Activated naive CD8-positive, alpha-beta T cell (primary cell): ENCODE results near the gene PSRC1.
"Not testable (repeated sequence)": the region's sequence is repeated elsewhere in the genome, so short reads cannot be mapped to it uniquely, and the experiment has no call there.

ENCODE experiments used
- H3K27ac Mint-ChIP-seq: one replicate; pipeline ENCODE4 v1.8.0; 2021; ENCODE audit warnings: mixed read lengths
- H3K27me3 Mint-ChIP-seq: one replicate; pipeline ENCODE4 v1.8.0; 2021; ENCODE audit warnings: mixed read lengths
- H3K36me3 Mint-ChIP-seq: one replicate; pipeline ENCODE4 v1.8.0; 2021; ENCODE audit warnings: mixed read lengths
- H3K4me1 Mint-ChIP-seq: one replicate; pipeline ENCODE4 v1.8.0; 2021; ENCODE audit warnings: low read depth, mixed read lengths
- H3K4me3 Mint-ChIP-seq: one replicate; pipeline ENCODE4 v1.8.0; 2021; ENCODE audit warnings: mild to moderate bottlenecking, mixed read lengths
- H3K9me3 Mint-ChIP-seq: one replicate; pipeline ENCODE4 v1.8.0; 2021; ENCODE audit warnings: low read depth, mixed read lengths

Gene PSRC1

GRCh38 chr1:109282952-109283747 is at the start of gene PSRC1:
Gene PSRC1 (minus strand): TSS chr1:109283145.
- peaks cover 9% of the 10 kb centered on the region for H3K4me1 Mint-ChIP-seq
- H3K27ac Mint-ChIP-seq = peak within 1 kb of the TSS; percentile 89
- no peaks in the 10 kb centered on the region for H3K27me3 Mint-ChIP-seq
- no peaks in the 10 kb centered on the region for H3K36me3 Mint-ChIP-seq
- H3K9me3 Mint-ChIP-seq = no peaks in the 10 kb centered on the region
- peak within 1 kb of the TSS; percentile 97 for H3K4me3 Mint-ChIP-seq

- Mint-ChIP-seq H3K27ac (no peak overlapping the region), H3K4me1 (no peaks in the 10 kb centered on the region), H3K9me3 (peaks cover 12% of the 10 kb centered on the region), H3K36me3 (peaks cover 16% of the 10 kb centered on the region), H3K4me3 (no peak overlapping the region), H3K27me3 (no peaks in the 10 kb centered on the region)
Observed at GRCh38 chr1:109331113-109331512, 48.2 kb upstream of the PSRC1 start.

DNA sequence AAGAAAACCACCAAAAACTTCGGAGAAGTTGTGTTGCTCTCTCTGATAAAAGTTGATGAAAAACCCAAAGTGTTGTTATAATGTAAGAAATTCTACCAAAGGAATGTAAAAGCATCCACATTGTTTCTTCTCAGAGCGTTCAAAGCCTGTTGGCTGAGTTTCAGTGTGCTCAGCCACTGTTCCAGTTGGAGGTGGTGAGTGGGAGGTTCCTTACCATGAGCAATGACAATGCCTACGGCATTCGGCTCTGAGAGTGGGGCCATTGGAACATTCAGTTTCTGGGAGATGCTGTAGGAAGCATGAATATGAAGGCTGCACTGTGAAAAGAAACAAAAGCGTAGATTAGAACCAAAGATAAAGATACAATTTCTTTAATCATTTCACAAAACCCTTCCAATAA is 44.3 kb upstream of the PSRC1 start:
- Mint-ChIP-seq H3K27me3 (no peaks in the 10 kb centered on the region), H3K4me1 (no peaks in the 10 kb centered on the region)

DNA sequence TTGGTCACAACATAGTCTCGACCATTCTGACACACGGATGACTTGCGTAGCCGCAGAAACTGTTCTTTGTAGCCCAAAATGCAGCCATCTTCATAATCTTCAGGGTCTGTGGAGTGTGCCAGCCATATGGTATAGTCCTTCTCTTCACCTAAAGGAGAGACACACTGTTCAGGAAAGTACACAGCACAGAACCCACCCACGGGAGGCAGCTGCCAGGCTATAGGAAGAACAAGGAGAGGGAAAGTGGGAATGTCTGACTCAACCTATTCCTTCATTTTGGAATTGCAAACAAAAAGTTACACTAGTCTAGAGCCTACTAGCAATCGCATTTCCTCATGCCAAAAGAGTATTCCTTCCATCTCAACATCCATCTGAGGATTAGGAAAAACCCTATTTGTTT is 40.0 kb upstream of the PSRC1 start:
- no peak overlapping the region for H3K4me3 Mint-ChIP-seq
- H3K27ac Mint-ChIP-seq = no peak overlapping the region
- H3K27me3 Mint-ChIP-seq = no peaks in the 10 kb centered on the region
- no peaks in the 10 kb centered on the region for H3K4me1 Mint-ChIP-seq
- no peaks in the 10 kb centered on the region for H3K36me3 Mint-ChIP-seq
- H3K9me3 Mint-ChIP-seq = no peaks in the 10 kb centered on the region

More for the DNA sequence above, 44.3 kb upstream of the PSRC1 start:
- no peak overlapping the region for H3K27ac Mint-ChIP-seq
- H3K36me3 Mint-ChIP-seq = peaks cover 9% of the 10 kb centered on the region
- no peak overlapping the region for H3K4me3 Mint-ChIP-seq
- peaks cover 12% of the 10 kb centered on the region for H3K9me3 Mint-ChIP-seq

DNA sequence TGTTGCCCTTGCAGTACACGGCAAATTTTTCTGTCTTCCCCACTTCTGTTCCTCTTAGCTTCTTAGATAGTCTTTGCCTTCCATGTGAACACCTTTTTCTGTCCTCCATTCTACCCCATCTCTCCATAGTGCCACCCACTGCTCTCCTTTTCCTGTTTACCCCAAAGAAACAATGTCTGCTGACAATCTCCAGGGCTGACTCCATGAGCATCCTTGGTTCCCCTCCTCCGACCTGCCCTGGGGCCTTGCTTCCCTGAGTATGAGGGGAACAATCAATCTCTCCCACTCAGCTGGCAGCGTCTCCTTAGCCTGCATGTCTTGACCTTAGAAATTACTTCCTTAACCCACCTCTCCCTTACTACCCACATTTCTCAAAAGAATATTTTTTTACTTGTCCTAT is 36.2 kb upstream of the PSRC1 start:
- H3K27ac Mint-ChIP-seq = no peak overlapping the region
- H3K4me3 Mint-ChIP-seq = no peak overlapping the region
- no peaks in the 10 kb centered on the region for H3K36me3 Mint-ChIP-seq

GRCh38 chr1:109316506-109316905 is 33.6 kb upstream of the PSRC1 start:
- H3K4me1 Mint-ChIP-seq = no peaks in the 10 kb centered on the region
- H3K36me3 Mint-ChIP-seq = no peaks in the 10 kb centered on the region
- no peaks in the 10 kb centered on the region for H3K27me3 Mint-ChIP-seq
- no peak overlapping the region for H3K27ac Mint-ChIP-seq
- H3K4me3 Mint-ChIP-seq = no peak overlapping the region
- H3K9me3 Mint-ChIP-seq = no peaks in the 10 kb centered on the region

More for the DNA sequence above, 36.2 kb upstream of the PSRC1 start:
- no peaks in the 10 kb centered on the region for H3K27me3 Mint-ChIP-seq
- no peaks in the 10 kb centered on the region for H3K9me3 Mint-ChIP-seq
- no peaks in the 10 kb centered on the region for H3K4me1 Mint-ChIP-seq

- Mint-ChIP-seq H3K27me3 (no peaks in the 10 kb centered on the region), H3K9me3 (no peaks in the 10 kb centered on the region), H3K27ac (no peak overlapping the region), H3K36me3 (no peaks in the 10 kb centered on the region), H3K4me1 (no peaks in the 10 kb centered on the region), H3K4me3 (no peak overlapping the region)
Observed at GRCh38 chr1:109315288-109315687, 32.3 kb upstream of the PSRC1 start.

GRCh38 chr1:109314795-109315194 is 31.9 kb upstream of the PSRC1 start:
- H3K4me3 Mint-ChIP-seq = no peak overlapping the region
- no peaks in the 10 kb centered on the region for H3K36me3 Mint-ChIP-seq
- no peak overlapping the region for H3K27ac Mint-ChIP-seq
- no peaks in the 10 kb centered on the region for H3K9me3 Mint-ChIP-seq
- H3K27me3 Mint-ChIP-seq = no peaks in the 10 kb centered on the region
- H3K4me1 Mint-ChIP-seq = no peaks in the 10 kb centered on the region

GRCh38 chr1:109312978-109313775 is 30.2 kb upstream of the PSRC1 start:
- Mint-ChIP-seq H3K27me3 (no peaks in the 10 kb centered on the region), H3K4me3 (no peak overlapping the region), H3K9me3 (no peaks in the 10 kb centered on the region), H3K27ac (no peak overlapping the region), H3K36me3 (no peaks in the 10 kb centered on the region), H3K4me1 (no peaks in the 10 kb centered on the region)

DNA sequence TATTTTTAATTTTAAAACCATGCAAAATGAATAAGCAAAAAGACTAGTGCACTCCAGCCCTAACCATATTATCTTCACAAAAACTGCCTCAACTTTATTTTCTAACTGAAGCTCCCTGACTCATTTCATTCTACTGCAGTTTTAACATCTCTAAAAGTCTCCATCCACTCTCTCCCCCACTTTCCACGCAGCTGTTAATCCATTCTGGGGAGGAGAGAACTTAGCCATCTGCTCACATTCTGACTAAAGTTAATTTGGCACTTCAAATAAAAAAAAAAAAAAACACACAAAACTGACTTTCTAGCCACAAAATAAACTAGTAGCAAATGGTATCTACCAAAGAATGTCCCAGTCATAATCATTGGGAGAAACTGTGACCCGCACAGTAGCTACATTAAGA is 29.3 kb upstream of the PSRC1 start:
- Mint-ChIP-seq H3K4me3 (no peak overlapping the region), H3K27me3 (peaks cover 2% of the 10 kb centered on the region), H3K27ac (no peak overlapping the region), H3K36me3 (no peaks in the 10 kb centered on the region), H3K9me3 (no peaks in the 10 kb centered on the region), H3K4me1 (no peaks in the 10 kb centered on the region)

DNA sequence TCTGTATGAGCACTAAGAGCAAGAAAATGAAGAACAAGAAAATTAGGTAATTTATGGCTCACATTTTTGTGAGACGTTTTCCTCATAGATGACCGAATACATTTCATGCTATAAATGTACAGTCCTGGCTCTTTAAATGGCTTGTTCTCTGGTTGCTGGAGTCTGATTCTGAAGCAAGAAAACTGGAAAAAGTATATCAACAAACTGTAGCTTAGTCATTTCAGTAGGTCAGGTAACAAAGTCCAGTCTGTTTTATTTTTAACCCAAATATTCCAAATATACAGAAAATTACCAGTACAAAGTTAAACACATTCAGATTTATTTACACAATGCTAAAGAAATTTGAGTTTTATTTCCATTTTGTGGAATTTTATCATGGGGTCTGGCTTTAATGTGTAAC is 26.4 kb upstream of the PSRC1 start:
- no peaks in the 10 kb centered on the region for H3K4me1 Mint-ChIP-seq
- H3K27me3 Mint-ChIP-seq = peaks cover 2% of the 10 kb centered on the region
- no peak overlapping the region for H3K27ac Mint-ChIP-seq
- no peak overlapping the region for H3K4me3 Mint-ChIP-seq
- H3K36me3 Mint-ChIP-seq = no peaks in the 10 kb centered on the region
- no peaks in the 10 kb centered on the region for H3K9me3 Mint-ChIP-seq

DNA sequence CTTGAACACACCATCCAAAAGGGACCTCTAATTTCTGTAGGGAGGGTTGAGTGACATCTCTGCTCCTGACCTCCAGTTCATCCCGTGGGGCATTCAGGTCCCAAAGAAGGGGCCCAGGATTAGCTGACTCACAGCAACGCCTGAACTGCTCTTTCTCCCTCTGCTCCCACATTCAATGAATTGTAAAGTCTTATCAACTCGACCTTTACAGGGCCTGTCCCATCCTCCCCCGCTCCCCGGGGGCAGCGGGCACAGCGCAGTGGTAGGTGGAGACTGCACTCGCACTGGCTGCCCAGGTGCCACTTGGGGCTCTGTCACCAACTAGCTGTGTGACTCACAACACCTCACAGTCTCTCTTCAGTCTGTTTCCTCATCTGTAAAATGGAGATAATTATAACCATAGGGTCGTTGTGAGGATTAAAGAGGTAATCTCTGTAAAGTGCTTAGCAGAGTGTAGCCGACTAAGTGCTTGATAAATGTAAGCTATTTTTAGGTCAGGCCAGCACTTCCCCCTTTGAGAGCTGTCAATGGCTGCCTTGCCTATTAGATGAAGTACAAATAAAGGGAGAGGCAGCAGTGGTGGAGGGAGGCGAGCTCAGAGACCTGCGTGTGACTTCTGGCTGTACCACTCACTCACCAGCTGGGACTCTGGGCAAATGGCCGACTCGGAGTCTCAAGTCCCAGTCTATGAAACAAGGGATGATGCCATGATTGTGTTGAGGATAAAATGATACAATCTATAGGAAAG is 24.5 kb upstream of the PSRC1 start:
- Mint-ChIP-seq H3K27me3 (peaks cover 2% of the 10 kb centered on the region), H3K27ac (no peak overlapping the region), H3K4me1 (no peaks in the 10 kb centered on the region), H3K4me3 (no peak overlapping the region), H3K36me3 (no peaks in the 10 kb centered on the region), H3K9me3 (no peaks in the 10 kb centered on the region)

DNA sequence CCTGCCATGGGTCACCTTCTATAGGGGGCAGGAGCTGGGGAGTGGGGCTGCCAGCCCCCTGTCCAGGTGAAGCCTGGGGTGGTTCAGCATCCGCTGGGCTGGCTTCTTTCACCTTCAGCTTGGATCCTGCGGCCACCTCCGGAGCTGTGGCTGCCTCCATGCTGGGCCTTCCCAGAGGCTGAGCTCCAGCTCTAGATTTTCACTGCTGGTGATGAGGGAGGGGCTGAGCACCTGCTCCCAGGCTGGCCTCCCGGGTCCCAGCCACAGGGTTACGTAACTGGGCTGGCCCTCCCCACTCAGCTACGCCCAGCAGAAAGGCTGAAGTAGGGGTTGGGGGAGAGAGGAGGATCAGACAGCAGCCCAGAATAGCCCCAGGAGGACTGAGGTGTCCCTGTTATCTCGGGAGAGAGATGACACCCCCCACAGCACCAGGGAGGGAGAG is 23.9 kb upstream of the PSRC1 start, which contains the start of gene MYBPHL:
MYBPHL (minus strand) TSS at position 180 of the 442 bp plus-strand sequence; CDS start at position 160, 20 bp downstream.
- H3K27ac Mint-ChIP-seq = no peak within 1 kb of the TSS
- no peaks in the 10 kb centered on the region for H3K36me3 Mint-ChIP-seq
- H3K9me3 Mint-ChIP-seq = no peaks in the 10 kb centered on the region
- H3K4me1 Mint-ChIP-seq = no peaks in the 10 kb centered on the region
- H3K27me3 Mint-ChIP-seq = peaks cover 2% of the 10 kb centered on the region
- no peak within 1 kb of the TSS for H3K4me3 Mint-ChIP-seq

- not testable (repeated sequence) for H3K27me3 Mint-ChIP-seq, H3K36me3 Mint-ChIP-seq, H3K4me1 Mint-ChIP-seq
Observed at GRCh38 chr1:109305991-109306390, 23.0 kb upstream of the PSRC1 start.

More at GRCh38 chr1:109305991-109306390, 23.0 kb upstream of the PSRC1 start:
- not testable (repeated sequence) for H3K27ac Mint-ChIP-seq, H3K9me3 Mint-ChIP-seq, H3K4me3 Mint-ChIP-seq
